ENCODE results near the gene ECT2L.

DNA sequence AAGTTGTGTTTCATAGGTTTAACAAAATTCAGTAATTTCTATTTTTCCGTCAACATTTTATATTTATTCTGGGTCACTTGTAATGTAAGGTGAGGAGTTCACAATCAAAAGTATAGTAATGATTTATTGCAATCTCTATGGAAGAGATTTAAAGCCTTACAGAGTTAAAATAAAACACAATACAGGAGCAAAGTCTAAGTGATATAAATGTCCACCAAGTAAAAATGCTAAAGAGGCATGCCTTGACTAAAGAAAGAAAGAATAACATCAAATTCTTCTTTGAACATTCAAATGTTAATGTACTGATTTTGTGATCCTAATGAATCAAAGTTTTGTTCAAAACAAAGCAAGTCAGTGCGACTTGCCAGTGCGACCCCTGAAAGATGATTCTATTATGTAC, 130.7 kb downstream of the ECT2L start:
- no peak for TF ChIP-seq CTCF (IDR thresholded peaks at IDR 0.05; ENCODE audit: low read depth, low read length, missing input control)
- TF ChIP-seq TAF1 (conservative IDR thresholded peaks at IDR 0.05) = no peak
- TF ChIP-seq, protein P1, sequence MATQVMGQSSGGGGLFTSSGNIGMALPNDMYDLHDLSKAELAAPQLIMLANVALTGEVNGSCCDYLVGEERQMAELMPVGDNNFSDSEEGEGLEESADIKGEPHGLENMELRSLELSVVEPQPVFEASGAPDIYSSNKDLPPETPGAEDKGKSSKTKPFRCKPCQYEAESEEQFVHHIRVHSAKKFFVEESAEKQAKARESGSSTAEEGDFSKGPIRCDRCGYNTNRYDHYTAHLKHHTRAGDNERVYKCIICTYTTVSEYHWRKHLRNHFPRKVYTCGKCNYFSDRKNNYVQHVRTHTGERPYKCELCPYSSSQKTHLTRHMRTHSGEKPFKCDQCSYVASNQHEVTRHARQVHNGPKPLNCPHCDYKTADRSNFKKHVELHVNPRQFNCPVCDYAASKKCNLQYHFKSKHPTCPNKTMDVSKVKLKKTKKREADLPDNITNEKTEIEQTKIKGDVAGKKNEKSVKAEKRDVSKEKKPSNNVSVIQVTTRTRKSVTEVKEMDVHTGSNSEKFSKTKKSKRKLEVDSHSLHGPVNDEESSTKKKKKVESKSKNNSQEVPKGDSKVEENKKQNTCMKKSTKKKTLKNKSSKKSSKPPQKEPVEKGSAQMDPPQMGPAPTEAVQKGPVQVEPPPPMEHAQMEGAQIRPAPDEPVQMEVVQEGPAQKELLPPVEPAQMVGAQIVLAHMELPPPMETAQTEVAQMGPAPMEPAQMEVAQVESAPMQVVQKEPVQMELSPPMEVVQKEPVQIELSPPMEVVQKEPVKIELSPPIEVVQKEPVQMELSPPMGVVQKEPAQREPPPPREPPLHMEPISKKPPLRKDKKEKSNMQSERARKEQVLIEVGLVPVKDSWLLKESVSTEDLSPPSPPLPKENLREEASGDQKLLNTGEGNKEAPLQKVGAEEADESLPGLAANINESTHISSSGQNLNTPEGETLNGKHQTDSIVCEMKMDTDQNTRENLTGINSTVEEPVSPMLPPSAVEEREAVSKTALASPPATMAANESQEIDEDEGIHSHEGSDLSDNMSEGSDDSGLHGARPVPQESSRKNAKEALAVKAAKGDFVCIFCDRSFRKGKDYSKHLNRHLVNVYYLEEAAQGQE (IDR thresholded peaks at IDR 0.05) = no peak
- no peak for TF ChIP-seq MAX (IDR thresholded peaks at IDR 0.05)
- no peak for TF ChIP-seq GABPA (IDR thresholded peaks at IDR 0.05 in 1 of 2, conservative IDR thresholded peaks at IDR 0.05 in 1 of 2)
- no peak for TF ChIP-seq SP1 (IDR thresholded peaks at IDR 0.05)
- no peak for TF ChIP-seq RXRA (IDR thresholded peaks at IDR 0.05)
